Neutrophil (primary cell): ENCODE data around the gene GNG4.

Experiments used
- H3K27ac ChIP-seq: fragments of 200-600 bp; sonication (generic); 2 replicates; pipeline ENCODE4 v1.5.1; 2016; ENCODE audit warnings: mild to moderate bottlenecking, moderate library complexity
- H3K27me3 ChIP-seq: fragments of 200-600 bp; sonication (generic); 2 replicates; pipeline ENCODE4 v1.6.0; 2016; ENCODE audit warnings: mild to moderate bottlenecking
- H3K36me3 ChIP-seq: fragments of 200-600 bp; sonication (generic); 2 replicates; pipeline ENCODE4 v1.5.1; 2017
- H3K4me1 ChIP-seq, 2 experiments: fragments of 200-600 bp in 1 of 2; sonication (generic) in 1 of 2; 1 replicate in 1 of 2; 2 replicates in 1 of 2; pipeline versions ENCODE4 v1.5.1 to v1.6.1; 2013 to 2016; ENCODE audit warnings: low read depth in 1 of 2, low read length in 1 of 2, mild to moderate bottlenecking in 1 of 2, moderate library complexity in 1 of 2; ENCODE audit not compliant: control insufficient read depth in 1 of 2, insufficient read depth in 1 of 2
- H3K4me3 ChIP-seq, 2 experiments: fragments of 200-600 bp in 1 of 2; sonication (generic) in 1 of 2; 1 replicate in 1 of 2; 2 replicates in 1 of 2; pipeline ENCODE4 v1.5.1; 2013 to 2016; ENCODE audit warnings: low read depth in 1 of 2, low read length in 1 of 2, mild to moderate bottlenecking in 1 of 2, moderate library complexity in 1 of 2
- H3K9me3 ChIP-seq: fragments of 200-600 bp; sonication (generic); 2 replicates; pipeline ENCODE4 v1.5.1; 2016
- TF ChIP-seq, protein P1 (sequence below): fragments of 200-600 bp; sonication (generic); IDR thresholded peaks from 2 replicates; pipeline ENCODE4 v1.5.1; 2016; ENCODE audit warnings: antibody characterized with exemption

The GNG4 gene

GRCh38 chr1:235659186-235659771 is 9.7 kb upstream of the GNG4 start:
- TF ChIP-seq, protein P1, sequence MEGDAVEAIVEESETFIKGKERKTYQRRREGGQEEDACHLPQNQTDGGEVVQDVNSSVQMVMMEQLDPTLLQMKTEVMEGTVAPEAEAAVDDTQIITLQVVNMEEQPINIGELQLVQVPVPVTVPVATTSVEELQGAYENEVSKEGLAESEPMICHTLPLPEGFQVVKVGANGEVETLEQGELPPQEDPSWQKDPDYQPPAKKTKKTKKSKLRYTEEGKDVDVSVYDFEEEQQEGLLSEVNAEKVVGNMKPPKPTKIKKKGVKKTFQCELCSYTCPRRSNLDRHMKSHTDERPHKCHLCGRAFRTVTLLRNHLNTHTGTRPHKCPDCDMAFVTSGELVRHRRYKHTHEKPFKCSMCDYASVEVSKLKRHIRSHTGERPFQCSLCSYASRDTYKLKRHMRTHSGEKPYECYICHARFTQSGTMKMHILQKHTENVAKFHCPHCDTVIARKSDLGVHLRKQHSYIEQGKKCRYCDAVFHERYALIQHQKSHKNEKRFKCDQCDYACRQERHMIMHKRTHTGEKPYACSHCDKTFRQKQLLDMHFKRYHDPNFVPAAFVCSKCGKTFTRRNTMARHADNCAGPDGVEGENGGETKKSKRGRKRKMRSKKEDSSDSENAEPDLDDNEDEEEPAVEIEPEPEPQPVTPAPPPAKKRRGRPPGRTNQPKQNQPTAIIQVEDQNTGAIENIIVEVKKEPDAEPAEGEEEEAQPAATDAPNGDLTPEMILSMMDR = no peak
- H3K36me3 ChIP-seq = peaks cover 53% of the 10 kb centered on the region
- no peaks in the 10 kb centered on the region for H3K9me3 ChIP-seq
- H3K27ac ChIP-seq = no peak overlapping the region
- H3K27me3 ChIP-seq = peaks cover 16% of the 10 kb centered on the region
- H3K4me1 ChIP-seq = no peaks in the 10 kb centered on the region
- H3K4me3 ChIP-seq = no peak overlapping the region

GRCh38 chr1:235657747-235658526 is 8.4 kb upstream of the GNG4 start:
- H3K27me3 ChIP-seq = peaks cover 30% of the 10 kb centered on the region

DNA sequence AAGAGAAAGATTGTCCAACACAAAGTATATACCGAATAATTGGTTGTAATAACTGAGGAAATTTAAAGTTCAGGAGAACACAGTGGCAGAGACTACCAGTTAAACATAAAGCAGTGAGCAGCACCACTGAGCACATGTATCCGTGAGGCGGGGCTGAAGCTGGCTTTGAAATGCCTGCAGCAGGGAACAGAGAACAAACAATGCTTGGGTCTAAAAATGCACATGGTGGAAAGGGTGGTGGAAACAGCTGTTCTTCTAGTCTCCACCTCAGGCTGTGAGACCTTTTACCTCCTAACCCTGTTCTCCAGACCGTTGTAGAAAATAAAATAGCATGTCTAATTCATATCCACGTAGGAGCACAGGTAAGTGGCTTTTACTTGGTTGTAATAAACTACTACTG is 7.7 kb upstream of the GNG4 start:
- TF ChIP-seq, protein P1 = no peak
- Histone ChIP-seq H3K36me3 (peaks cover 32% of the 10 kb centered on the region), H3K4me1 (no peaks in the 10 kb centered on the region), H3K27me3 (peaks cover 37% of the 10 kb centered on the region), H3K9me3 (no peaks in the 10 kb centered on the region), H3K27ac (no peak overlapping the region), H3K4me3 (no peak overlapping the region)

More at GRCh38 chr1:235657747-235658526, 8.4 kb upstream of the GNG4 start:
- Histone ChIP-seq H3K4me3 (no peak overlapping the region), H3K36me3 (peaks cover 39% of the 10 kb centered on the region), H3K4me1 (no peaks in the 10 kb centered on the region), H3K9me3 (no peaks in the 10 kb centered on the region), H3K27ac (no peak overlapping the region)
- TF ChIP-seq, protein P1 = no peak

- H3K9me3 ChIP-seq = no peaks in the 10 kb centered on the region
- H3K36me3 ChIP-seq = no peaks in the 10 kb centered on the region
- H3K27me3 ChIP-seq = peaks cover 86% of the 10 kb centered on the region
- H3K27ac ChIP-seq = no peak overlapping the region
- TF ChIP-seq, protein P1 = no peak
- no peak overlapping the region for H3K4me3 ChIP-seq
- peaks cover 16 to 29% of the 10 kb centered on the region in 2 experiments for H3K4me1 ChIP-seq
Measured at GRCh38 chr1:235652364-235652763, 2.8 kb upstream of the GNG4 start.

- Histone ChIP-seq H3K36me3 (no peaks in the 10 kb centered on the region), H3K27ac (no peak overlapping the region), H3K9me3 (no peaks in the 10 kb centered on the region), H3K4me1 (peaks cover 16 to 29% of the 10 kb centered on the region in 2 experiments), H3K4me3 (no peak overlapping the region), H3K27me3 (peaks cover 96% of the 10 kb centered on the region)
- TF ChIP-seq, protein P1 = no peak
Measured at GRCh38 chr1:235651170-235651806, 1.7 kb upstream of the GNG4 start.
